ENCODE results near the gene CES2. TPM values are rescaled to one million over a fixed set of nuclear protein-coding genes. Genes with fewer than 3 reads are reported as not detected.
A peak's percentile ranks its signal among the peaks of the same experiment; 100 is the strongest.
"Not testable (repeated sequence)": the region's sequence is repeated elsewhere in the genome, so short reads cannot be mapped to it uniquely, and the experiment has no call there.

The CES2 gene
- total RNA-seq, 1 donor from 2014 or later: 35.8 TPM

- intact Hi-C loops (cut with DNase I): no loop called here
- no peak for DNase-seq
- Histone ChIP-seq H3K27ac (no peak overlapping the region), H3K36me3 (peaks cover 13% of the 10 kb centered on the region), H3K4me1 (peaks cover 45% of the 10 kb centered on the region), H3K27me3 (no peaks in the 10 kb centered on the region), H3K4me3 (no peak overlapping the region), H3K9me3 (no peaks in the 10 kb centered on the region)
- no peak for ATAC-seq
- TF ChIP-seq CTCF (IDR thresholded peaks at IDR 0.05): no peak
Measured at GRCh38 chr16:66932076-66932475, 3.2 kb upstream of the CES2 start.

GRCh38 chr16:66933776-66934137 lies 1.6 kb upstream of the CES2 start:
- intact Hi-C loops (cut with DNase I): no loop called here
- DNase-seq (no peak), ATAC-seq (no peak)
- Histone ChIP-seq H3K27me3 (no peaks in the 10 kb centered on the region), H3K27ac (peak overlapping the region; percentile 92), H3K4me3 (peak overlapping the region; percentile 88), H3K4me1 (peaks cover 29% of the 10 kb centered on the region), H3K36me3 (peaks cover 21% of the 10 kb centered on the region), H3K9me3 (no peaks in the 10 kb centered on the region)
- TF ChIP-seq CTCF (IDR thresholded peaks at IDR 0.05): no peak

- H3K4me1 ChIP-seq: peaks cover 29% of the 10 kb centered on the region
- intact Hi-C loops (cut with DNase I): no loop called here
Measured at GRCh38 chr16:66934138-66934838, 1.0 kb upstream of the CES2 start, which contains the start of gene CIAO2B. TSS of gene CIAO2B (minus strand) at chr16:66934402. CDS start at chr16:66934364, 38 bp downstream.

GRCh38 chr16:66934839-66935313 lies 440 bp upstream of the CES2 start:
- peak overlapping the region; percentile 92 for H3K27ac ChIP-seq
- H3K27me3 ChIP-seq; ATAC-seq; intact Hi-C loops (cut with DNase I); H3K9me3 ChIP-seq; DNase-seq: not testable (repeated sequence)
- H3K36me3 ChIP-seq: peaks cover 31% of the 10 kb centered on the region
- peaks cover 29% of the 10 kb centered on the region for H3K4me1 ChIP-seq
- H3K4me3 ChIP-seq: peak overlapping the region; percentile 88

More at GRCh38 chr16:66934138-66934838, 1.0 kb upstream of the CES2 start, which contains the start of gene CIAO2B:
- H3K36me3 ChIP-seq: peaks cover 26% of the 10 kb centered on the region
- no peaks in the 10 kb centered on the region for H3K27me3 ChIP-seq
- peak within 1 kb of the TSS; percentile 88 for H3K4me3 ChIP-seq
- TF ChIP-seq CTCF (IDR thresholded peaks at IDR 0.05): no peak
- peak within 1 kb of the TSS; percentile 92 for H3K27ac ChIP-seq
- H3K9me3 ChIP-seq: no peaks in the 10 kb centered on the region
- DNase-seq (peak; percentile 95), ATAC-seq (peak; percentile 95)

GRCh38 chr16:66936462-66936861 lies 1.1 kb downstream of the CES2 start:
- Histone ChIP-seq H3K36me3 (peaks cover 41% of the 10 kb centered on the region), H3K4me3 (no peak overlapping the region), H3K4me1 (peaks cover 29% of the 10 kb centered on the region), H3K27ac (no peak overlapping the region), H3K27me3 (no peaks in the 10 kb centered on the region), H3K9me3 (no peaks in the 10 kb centered on the region)
- ATAC-seq: no peak
- DNase-seq: no peak
- TF ChIP-seq CTCF (IDR thresholded peaks at IDR 0.05): no peak
- intact Hi-C loops (cut with DNase I): no loop called here

GRCh38 chr16:66936889-66937554 lies 1.7 kb downstream of the CES2 start:
- Histone ChIP-seq H3K27me3 (no peaks in the 10 kb centered on the region), H3K9me3 (no peaks in the 10 kb centered on the region), H3K36me3 (peaks cover 43% of the 10 kb centered on the region), H3K4me3 (no peak overlapping the region), H3K4me1 (peaks cover 29% of the 10 kb centered on the region), H3K27ac (no peak overlapping the region)
- DNase-seq (no peak), ATAC-seq (no peak)
- TF ChIP-seq CTCF (IDR thresholded peaks at IDR 0.05): no peak
- intact Hi-C loops (cut with DNase I): no loop called here
